ENCODE data around the gene DISP2.

The DISP2 gene

DNA sequence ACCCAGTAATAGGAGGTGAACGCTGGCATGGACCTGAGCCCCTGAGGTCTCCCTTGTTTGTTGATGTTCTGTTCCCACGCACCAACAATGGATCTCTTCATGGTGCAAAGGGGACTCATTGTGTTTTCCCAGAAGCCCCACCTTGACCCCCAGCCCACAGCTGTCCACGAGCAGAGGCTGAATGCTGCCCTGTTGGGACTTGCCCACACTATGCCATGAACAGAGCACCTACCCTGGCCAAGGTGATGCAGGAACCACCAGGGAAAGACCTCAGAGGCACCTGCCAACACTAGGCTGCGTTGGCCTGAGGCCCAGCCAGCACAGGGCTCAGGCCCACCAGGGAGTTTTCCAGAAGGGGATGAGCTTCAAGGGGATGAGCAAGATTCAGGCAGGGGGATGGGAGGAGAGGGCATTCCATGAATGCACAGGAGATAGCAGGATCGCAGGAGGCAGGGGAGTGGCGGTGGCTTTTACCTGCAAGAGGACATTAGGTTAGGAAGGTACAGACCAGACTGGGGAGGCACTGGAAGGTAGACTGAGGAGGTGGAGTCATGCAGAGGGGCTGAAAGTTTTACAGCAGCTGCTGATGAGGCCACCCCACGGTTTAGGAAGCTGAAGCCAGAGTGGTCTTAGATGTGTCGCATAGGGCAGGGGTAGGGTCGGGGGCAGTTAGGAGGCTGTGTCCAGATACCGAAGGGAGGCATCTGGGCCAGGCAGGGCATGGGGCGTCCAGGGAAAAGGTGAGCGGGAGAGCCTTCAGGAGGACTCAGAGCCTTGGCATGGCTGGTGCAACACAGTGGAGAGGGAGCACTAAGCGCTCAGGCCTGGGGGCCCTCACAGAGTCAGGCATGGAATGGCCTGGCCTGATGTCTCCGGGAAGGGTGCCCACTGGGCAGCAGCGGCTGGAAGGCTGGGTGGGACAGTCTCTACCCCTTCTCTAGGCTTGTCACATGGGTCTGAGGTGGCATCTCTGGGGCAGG, 11.2 kb upstream of the DISP2 start:
- Histone ChIP-seq H3K36me3 (ENCODE audit: control insufficient read depth, insufficient read depth, low read length) (no peaks in the 10 kb centered on the region), H3K27me3 (replicated peaks; ENCODE audit: control insufficient read depth, insufficient read depth, low read length) (0 out of 2 replicates have a peak, but pooled peaks cover 2% of the 10 kb centered on the region), H3K4me3 (replicated peaks; ENCODE audit: low read depth, low read length) (no peak overlapping the region)
- TF ChIP-seq, protein P1, sequence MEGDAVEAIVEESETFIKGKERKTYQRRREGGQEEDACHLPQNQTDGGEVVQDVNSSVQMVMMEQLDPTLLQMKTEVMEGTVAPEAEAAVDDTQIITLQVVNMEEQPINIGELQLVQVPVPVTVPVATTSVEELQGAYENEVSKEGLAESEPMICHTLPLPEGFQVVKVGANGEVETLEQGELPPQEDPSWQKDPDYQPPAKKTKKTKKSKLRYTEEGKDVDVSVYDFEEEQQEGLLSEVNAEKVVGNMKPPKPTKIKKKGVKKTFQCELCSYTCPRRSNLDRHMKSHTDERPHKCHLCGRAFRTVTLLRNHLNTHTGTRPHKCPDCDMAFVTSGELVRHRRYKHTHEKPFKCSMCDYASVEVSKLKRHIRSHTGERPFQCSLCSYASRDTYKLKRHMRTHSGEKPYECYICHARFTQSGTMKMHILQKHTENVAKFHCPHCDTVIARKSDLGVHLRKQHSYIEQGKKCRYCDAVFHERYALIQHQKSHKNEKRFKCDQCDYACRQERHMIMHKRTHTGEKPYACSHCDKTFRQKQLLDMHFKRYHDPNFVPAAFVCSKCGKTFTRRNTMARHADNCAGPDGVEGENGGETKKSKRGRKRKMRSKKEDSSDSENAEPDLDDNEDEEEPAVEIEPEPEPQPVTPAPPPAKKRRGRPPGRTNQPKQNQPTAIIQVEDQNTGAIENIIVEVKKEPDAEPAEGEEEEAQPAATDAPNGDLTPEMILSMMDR (IDR thresholded peaks at IDR 0.05; ENCODE audit: insufficient read depth, low read length, poor library complexity, severe bottlenecking), result no peak
- DNase-seq (ENCODE audit: extremely low read depth, insufficient read length), result no peak

- Histone ChIP-seq H3K27me3 (replicated peaks; ENCODE audit: control insufficient read depth, insufficient read depth, low read length) (0 out of 2 replicates have a peak, but pooled peaks cover 2% of the 10 kb centered on the region), H3K4me3 (replicated peaks; ENCODE audit: low read depth, low read length) (no peak overlapping the region), H3K36me3 (ENCODE audit: control insufficient read depth, insufficient read depth, low read length) (no peaks in the 10 kb centered on the region)
- TF ChIP-seq, protein P1 (IDR thresholded peaks at IDR 0.05; ENCODE audit: insufficient read depth, low read length, poor library complexity, severe bottlenecking), result no peak
- DNase-seq (ENCODE audit: extremely low read depth, insufficient read length), result no peak
Observed at GRCh38 chr15:40347559-40348473, 10.2 kb upstream of the DISP2 start.

- Histone ChIP-seq H3K27me3 (replicated peaks; ENCODE audit: control insufficient read depth, insufficient read depth, low read length) (0 out of 2 replicates have a peak, but pooled peaks cover 2% of the 10 kb centered on the region), H3K4me3 (replicated peaks; ENCODE audit: low read depth, low read length) (no peak overlapping the region), H3K36me3 (ENCODE audit: control insufficient read depth, insufficient read depth, low read length) (no peaks in the 10 kb centered on the region)
- TF ChIP-seq, protein P1 (IDR thresholded peaks at IDR 0.05; ENCODE audit: insufficient read depth, low read length, poor library complexity, severe bottlenecking), result no peak
- DNase-seq (ENCODE audit: extremely low read depth, insufficient read length), result no peak
Observed at GRCh38 chr15:40348474-40348870, 9.5 kb upstream of the DISP2 start.

- Histone ChIP-seq H3K36me3 (ENCODE audit: control insufficient read depth, insufficient read depth, low read length) (no peaks in the 10 kb centered on the region), H3K27me3 (replicated peaks; ENCODE audit: control insufficient read depth, insufficient read depth, low read length) (0 out of 2 replicates have a peak, but pooled peaks cover 2% of the 10 kb centered on the region), H3K4me3 (replicated peaks; ENCODE audit: low read depth, low read length) (no peak overlapping the region)
- TF ChIP-seq, protein P1 (IDR thresholded peaks at IDR 0.05; ENCODE audit: insufficient read depth, low read length, poor library complexity, severe bottlenecking), result no peak
- no peak for DNase-seq (ENCODE audit: extremely low read depth, insufficient read length)
Observed at GRCh38 chr15:40349163-40349562, 8.9 kb upstream of the DISP2 start.

- no peak for DNase-seq (ENCODE audit: extremely low read depth, insufficient read length)
- no peaks in the 10 kb centered on the region for H3K36me3 ChIP-seq (ENCODE audit: control insufficient read depth, insufficient read depth, low read length)
- TF ChIP-seq, protein P1 (IDR thresholded peaks at IDR 0.05; ENCODE audit: insufficient read depth, low read length, poor library complexity, severe bottlenecking), result no peak
- H3K4me3 ChIP-seq (replicated peaks; ENCODE audit: low read depth, low read length), result no peak overlapping the region
- H3K27me3 ChIP-seq (replicated peaks; ENCODE audit: control insufficient read depth, insufficient read depth, low read length), result peaks cover 2% of the 10 kb centered on the region; the same call in 1 of the 2 replicates
Observed at GRCh38 chr15:40352281-40352901, 5.6 kb upstream of the DISP2 start.

Measured in GM06990 (cell line).